Smooth muscle cell (in vitro differentiated cells): ENCODE measurements around the gene PTGR1. TPM values are rescaled to one million over a fixed set of nuclear protein-coding genes. Genes with fewer than 3 reads are reported as not detected.
"Not testable (repeated sequence)": the region's sequence is repeated elsewhere in the genome, so short reads cannot be mapped to it uniquely, and the experiment has no call there.

Experiments
- DNase-seq: peaks from one replicate; lab custom pipeline; 2025; ENCODE audit not compliant: unreplicated experiment; lab: John Stamatoyannopoulos, UW
- H2AFZ ChIP-seq: fragments of 200-600 bp; sonication (generic); 2 replicates; pipeline ENCODE4 v1.6.0; 2016; ENCODE audit warnings: antibody characterized with exemption, low read depth, mild to moderate bottlenecking
- H3F3A ChIP-seq: fragments of 200-600 bp; sonication (generic); 2 replicates; pipeline ENCODE4 v1.6.0; 2017; ENCODE audit warnings: antibody characterized with exemption, low read depth
- H3K27ac ChIP-seq: fragments of 200-600 bp; sonication (generic); 2 replicates; pipeline ENCODE4 v1.5.1; 2016; ENCODE audit warnings: low read depth, mild to moderate bottlenecking
- H3K27me3 ChIP-seq: fragments of 200-600 bp; sonication (generic); 2 replicates; pipeline ENCODE4 v1.6.1; 2016; ENCODE audit warnings: low read depth, mild to moderate bottlenecking
- H3K36me3 ChIP-seq: fragments of 200-600 bp; sonication (generic); 2 replicates; pipeline ENCODE4 v1.5.1; 2016; ENCODE audit warnings: low read depth
- H3K4me1 ChIP-seq: fragments of 200-600 bp; sonication (generic); 2 replicates; pipeline ENCODE4 v1.5.1; 2016; ENCODE audit warnings: low read depth
- H3K4me2 ChIP-seq: fragments of 200-600 bp; sonication (generic); 2 replicates; pipeline ENCODE4 v1.6.0; 2016; ENCODE audit warnings: mild to moderate bottlenecking
- H3K4me3 ChIP-seq: fragments of 200-600 bp; sonication (generic); 2 replicates; pipeline ENCODE4 v1.5.1; 2016; ENCODE audit warnings: mild to moderate bottlenecking
- H3K79me2 ChIP-seq: fragments of 200-600 bp; sonication (generic); 2 replicates; pipeline ENCODE4 v1.6.0; 2016; ENCODE audit warnings: low read depth, mild to moderate bottlenecking
- H3K9ac ChIP-seq: fragments of 200-600 bp; sonication (generic); 2 replicates; pipeline ENCODE4 v1.6.0; 2016; ENCODE audit warnings: low read depth
- H3K9me3 ChIP-seq: fragments of 200-600 bp; sonication (generic); replicated peaks from 2 replicates; pipeline ENCODE4 v1.5.1; 2016; ENCODE audit warnings: low read depth
- H4K20me1 ChIP-seq: fragments of 200-600 bp; sonication (generic); 2 replicates; pipeline ENCODE4 v1.6.0; 2016; ENCODE audit warnings: low read depth
- WGBS: methylation state at CpG from one replicate; pipeline ENCODE4 v1.1.7; 2016; ENCODE audit warnings: low lambda C conversion rate; 5-methylcytosine and 5-hydroxymethylcytosine counted together
- polyA plus RNA-seq: library from polyadenylated mRNA; unstranded; fragments of >200 nt; fragmentation: Nextera tagmentation; extraction: Ambion mirVana; gene quantifications from 2 replicates; pipeline ENCODE4 v1.2.1, GENCODE V29; 2016
- total RNA-seq: library from RNA; depleted of rRNA; stranded (reverse); fragments of >200 nt; gene quantifications from 2 replicates; pipeline ENCODE4 v1.2.3, GENCODE V29; 2014
- TF ChIP-seq, protein P1 (sequence below): fragments of 200-600 bp; sonication (generic); IDR thresholded peaks from 2 replicates; pipeline ENCODE4 v1.5.1; 2017; ENCODE audit warnings: borderline replicate concordance, mild to moderate bottlenecking, antibody characterized with exemption; ENCODE audit not compliant: insufficient read depth, poor library complexity, severe bottlenecking

PTGR1 gene
- total and polyA plus RNA-seq, 2 experiments from 2014 or later: 70.5 to 74.4 TPM

DNA sequence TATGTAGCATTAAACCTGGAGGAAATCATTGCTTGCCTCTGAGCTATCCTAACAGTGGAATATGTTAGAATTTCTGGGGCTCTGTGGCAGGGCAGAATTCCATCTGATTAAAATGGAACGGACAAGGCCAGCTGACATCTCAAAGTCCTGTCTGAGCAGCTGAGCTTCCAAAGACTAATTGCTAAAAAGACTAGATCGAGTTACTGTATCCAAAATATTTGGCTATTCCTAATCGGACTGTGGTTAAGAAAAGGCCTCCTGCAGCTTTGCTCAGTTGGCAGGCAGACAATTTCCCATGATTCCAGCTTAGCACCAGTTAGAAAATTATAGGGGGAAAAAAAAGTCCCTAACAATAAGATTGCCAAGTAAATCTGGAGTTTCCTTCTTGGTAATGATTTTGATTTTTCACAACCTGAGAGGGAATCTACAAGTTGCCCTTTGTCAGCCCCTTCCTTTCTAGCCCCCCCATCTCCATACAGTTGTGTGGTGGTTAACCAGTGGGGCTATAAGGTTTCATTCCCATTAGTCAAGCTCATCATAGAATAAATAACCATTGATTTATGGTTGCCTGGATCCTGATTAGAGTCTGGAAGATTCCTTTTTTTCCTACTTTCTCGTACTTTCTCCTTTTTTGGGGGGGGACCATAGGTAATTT, 26.4 kb downstream of the PTGR1 start:
- DNase-seq: no peak

DNA sequence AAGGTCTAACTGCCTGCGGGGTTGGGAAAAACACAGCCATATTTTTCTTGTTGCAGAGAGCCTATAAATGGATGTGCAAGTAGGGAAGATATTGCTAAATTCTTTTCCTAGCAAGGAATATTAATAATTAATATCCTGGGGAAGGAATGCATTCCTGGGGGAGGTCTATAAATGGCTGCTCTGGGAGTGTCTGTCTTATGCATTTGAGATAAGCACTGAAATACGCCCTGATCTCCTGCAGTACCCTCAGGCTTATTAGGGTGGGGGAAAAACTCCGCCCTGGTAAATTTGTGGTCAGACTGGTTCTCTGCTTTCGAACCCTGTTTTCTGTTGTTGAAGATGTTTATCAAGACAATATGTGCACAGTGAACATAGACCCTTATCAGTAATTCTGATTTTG, 31.3 kb downstream of the PTGR1 start:
- DNase-seq, H3K4me1 ChIP-seq, H3K79me2 ChIP-seq, H3K27me3 ChIP-seq, H3K27ac ChIP-seq, H3K9me3 ChIP-seq, H3K4me3 ChIP-seq, H2AFZ ChIP-seq, H3F3A ChIP-seq, H3K9ac ChIP-seq, H4K20me1 ChIP-seq, H3K4me2 ChIP-seq: not testable (repeated sequence)
- peaks cover 61% of the 10 kb centered on the region for H3K36me3 ChIP-seq
- WGBS: 97% methylated on average over 4 of the region's 4 CpGs

More for the DNA sequence above, 26.4 kb downstream of the PTGR1 start:
- Histone ChIP-seq H3K4me2 (no peak overlapping the region), H3K9me3 (peaks cover 3% of the 10 kb centered on the region), H3F3A (no peaks in the 10 kb centered on the region), H3K27ac (no peak overlapping the region), H3K4me3 (no peak overlapping the region), H4K20me1 (no peaks in the 10 kb centered on the region), H3K79me2 (no peaks in the 10 kb centered on the region), H3K4me1 (no peaks in the 10 kb centered on the region), H3K36me3 (peaks cover 60% of the 10 kb centered on the region), H3K9ac (no peak overlapping the region), H2AFZ (no peak overlapping the region), H3K27me3 (no peaks in the 10 kb centered on the region)
- TF ChIP-seq, protein P1, sequence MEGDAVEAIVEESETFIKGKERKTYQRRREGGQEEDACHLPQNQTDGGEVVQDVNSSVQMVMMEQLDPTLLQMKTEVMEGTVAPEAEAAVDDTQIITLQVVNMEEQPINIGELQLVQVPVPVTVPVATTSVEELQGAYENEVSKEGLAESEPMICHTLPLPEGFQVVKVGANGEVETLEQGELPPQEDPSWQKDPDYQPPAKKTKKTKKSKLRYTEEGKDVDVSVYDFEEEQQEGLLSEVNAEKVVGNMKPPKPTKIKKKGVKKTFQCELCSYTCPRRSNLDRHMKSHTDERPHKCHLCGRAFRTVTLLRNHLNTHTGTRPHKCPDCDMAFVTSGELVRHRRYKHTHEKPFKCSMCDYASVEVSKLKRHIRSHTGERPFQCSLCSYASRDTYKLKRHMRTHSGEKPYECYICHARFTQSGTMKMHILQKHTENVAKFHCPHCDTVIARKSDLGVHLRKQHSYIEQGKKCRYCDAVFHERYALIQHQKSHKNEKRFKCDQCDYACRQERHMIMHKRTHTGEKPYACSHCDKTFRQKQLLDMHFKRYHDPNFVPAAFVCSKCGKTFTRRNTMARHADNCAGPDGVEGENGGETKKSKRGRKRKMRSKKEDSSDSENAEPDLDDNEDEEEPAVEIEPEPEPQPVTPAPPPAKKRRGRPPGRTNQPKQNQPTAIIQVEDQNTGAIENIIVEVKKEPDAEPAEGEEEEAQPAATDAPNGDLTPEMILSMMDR: no peak
- WGBS: 70% methylated on average over 4 of the region's 4 CpGs

- WGBS: 86% methylated on average over 1 of the region's 1 CpG
- no peaks in the 10 kb centered on the region for H3K4me1 ChIP-seq
- no peak overlapping the region for H3K4me3 ChIP-seq
- no peaks in the 10 kb centered on the region for H3K79me2 ChIP-seq
- no peaks in the 10 kb centered on the region for H3F3A ChIP-seq
- H3K27ac ChIP-seq: no peak overlapping the region
- no peaks in the 10 kb centered on the region for H4K20me1 ChIP-seq
- H3K9ac ChIP-seq: no peak overlapping the region
- no peak for DNase-seq
- H3K27me3 ChIP-seq: no peaks in the 10 kb centered on the region
- H2AFZ ChIP-seq: no peak overlapping the region
- TF ChIP-seq, protein P1: no peak
- H3K4me2 ChIP-seq: no peak overlapping the region
- H3K36me3 ChIP-seq: peaks cover 52% of the 10 kb centered on the region
- H3K9me3 ChIP-seq: peaks cover 5% of the 10 kb centered on the region
These were observed 33.2 kb downstream of the PTGR1 start for GRCh38 chr9:111566234-111566633.

DNA sequence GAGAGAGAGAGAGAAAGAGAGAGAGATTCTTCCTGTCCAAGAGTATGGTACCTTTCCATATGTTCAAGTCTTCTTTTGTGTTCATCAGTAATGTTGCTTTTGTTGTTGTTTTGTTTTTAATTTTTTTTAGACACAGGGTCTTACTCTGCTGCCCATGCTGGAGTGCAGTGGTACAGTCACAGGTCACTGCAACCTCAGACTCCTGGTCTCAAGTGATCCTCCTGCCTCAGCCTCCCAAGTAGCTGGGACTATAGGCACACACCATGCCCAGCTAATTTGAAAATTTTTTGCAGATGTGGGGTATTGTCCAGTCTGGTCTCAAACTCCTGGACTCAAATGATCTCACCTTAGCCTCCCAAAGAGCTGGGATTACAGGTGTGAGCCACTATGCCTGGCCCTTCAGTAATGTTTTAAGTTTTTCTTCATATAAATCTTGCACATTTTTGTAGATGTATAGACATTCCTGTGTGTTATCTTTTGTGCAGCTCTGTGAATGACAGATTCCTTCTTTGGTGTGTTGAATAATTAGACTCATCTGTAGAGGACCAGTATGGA, 38.2 kb downstream of the PTGR1 start:
- no peak for DNase-seq
- no peaks in the 10 kb centered on the region for H3K9me3 ChIP-seq
- no peaks in the 10 kb centered on the region for H3K27me3 ChIP-seq
- H3F3A ChIP-seq: no peaks in the 10 kb centered on the region
- no peaks in the 10 kb centered on the region for H3K79me2 ChIP-seq
- H3K27ac ChIP-seq: no peak overlapping the region
- no peak overlapping the region for H3K9ac ChIP-seq
- H2AFZ ChIP-seq: no peak overlapping the region
- no peak overlapping the region for H3K4me3 ChIP-seq
- no peaks in the 10 kb centered on the region for H3K4me1 ChIP-seq
- TF ChIP-seq, protein P1: no peak
- H4K20me1 ChIP-seq: no peaks in the 10 kb centered on the region
- peaks cover 14% of the 10 kb centered on the region for H3K36me3 ChIP-seq
- no peak overlapping the region for H3K4me2 ChIP-seq
